GM12801 (cell line): ENCODE results near the gene ANKRD33.

Source experiments
- CTCF ChIP-seq: IDR thresholded peaks from one replicate; pipeline ENCODE4 v1.5.1; 2011; ENCODE audit warnings: control low read depth; ENCODE audit not compliant: insufficient read length; ENCODE audit errors: extremely low read depth

The ANKRD33 gene

DNA sequence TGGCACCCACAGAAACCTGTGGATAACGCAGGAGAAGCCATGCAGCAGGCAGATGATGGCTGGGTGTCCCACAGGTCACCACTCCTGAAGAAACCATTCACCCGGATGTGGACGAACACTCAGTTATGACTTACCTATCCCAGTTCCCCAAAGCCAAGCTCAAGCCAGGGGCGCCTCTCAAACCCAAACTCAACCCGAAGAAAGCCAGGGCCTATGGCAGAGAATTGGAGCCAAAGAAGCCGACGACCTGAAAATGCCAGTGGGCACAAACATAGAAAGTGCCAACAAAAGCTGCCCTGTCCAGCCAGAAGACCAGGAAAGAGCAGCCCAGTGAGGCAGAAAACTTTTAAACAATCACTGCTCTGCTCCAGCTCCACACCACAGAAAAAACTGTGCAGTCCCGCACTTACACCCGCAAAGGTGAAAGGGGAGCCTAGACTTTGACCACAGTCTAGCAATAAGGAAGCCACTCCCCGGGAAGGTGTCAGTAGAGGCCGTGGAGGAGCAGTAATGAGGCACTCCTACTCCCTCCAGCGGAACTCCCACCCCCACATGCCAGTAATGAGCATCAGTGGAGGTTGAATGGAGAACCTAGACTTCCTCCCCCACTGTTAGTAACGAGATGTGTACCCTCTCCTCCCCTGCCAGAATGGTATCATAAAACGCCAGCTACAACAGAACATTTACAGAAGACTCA lies 13.4 kb downstream of the ANKRD33 start:
- no peak for TF ChIP-seq CTCF

GRCh38 chr12:51901881-51902280 lies 14.0 kb downstream of the ANKRD33 start:
- TF ChIP-seq CTCF: no peak

DNA sequence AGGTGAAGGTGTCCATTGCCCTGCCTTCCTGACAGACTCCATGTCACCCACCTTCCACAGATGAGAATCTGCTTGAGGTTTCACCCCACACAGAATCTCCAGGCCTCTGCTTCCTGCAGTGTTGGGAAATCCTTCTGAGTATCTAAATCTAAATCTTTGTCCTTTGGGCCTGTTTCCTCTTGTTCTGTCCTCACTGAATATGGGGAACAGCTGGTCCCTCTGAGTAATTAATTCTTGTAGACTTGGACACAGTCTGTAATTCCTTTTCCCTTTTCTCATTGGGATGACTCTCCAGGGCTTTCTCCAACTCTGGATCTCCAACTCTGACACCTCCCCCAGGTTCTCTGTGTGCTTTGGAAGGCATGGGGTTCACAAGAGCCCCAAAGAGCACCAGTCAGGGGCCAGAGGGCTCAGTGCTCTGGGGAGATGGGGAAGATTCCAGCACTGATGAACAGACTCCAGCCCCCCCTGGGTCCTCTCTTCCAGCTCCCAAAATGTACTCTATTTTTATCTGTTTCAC lies 17.1 kb downstream of the ANKRD33 start:
- no peak for TF ChIP-seq CTCF

DNA sequence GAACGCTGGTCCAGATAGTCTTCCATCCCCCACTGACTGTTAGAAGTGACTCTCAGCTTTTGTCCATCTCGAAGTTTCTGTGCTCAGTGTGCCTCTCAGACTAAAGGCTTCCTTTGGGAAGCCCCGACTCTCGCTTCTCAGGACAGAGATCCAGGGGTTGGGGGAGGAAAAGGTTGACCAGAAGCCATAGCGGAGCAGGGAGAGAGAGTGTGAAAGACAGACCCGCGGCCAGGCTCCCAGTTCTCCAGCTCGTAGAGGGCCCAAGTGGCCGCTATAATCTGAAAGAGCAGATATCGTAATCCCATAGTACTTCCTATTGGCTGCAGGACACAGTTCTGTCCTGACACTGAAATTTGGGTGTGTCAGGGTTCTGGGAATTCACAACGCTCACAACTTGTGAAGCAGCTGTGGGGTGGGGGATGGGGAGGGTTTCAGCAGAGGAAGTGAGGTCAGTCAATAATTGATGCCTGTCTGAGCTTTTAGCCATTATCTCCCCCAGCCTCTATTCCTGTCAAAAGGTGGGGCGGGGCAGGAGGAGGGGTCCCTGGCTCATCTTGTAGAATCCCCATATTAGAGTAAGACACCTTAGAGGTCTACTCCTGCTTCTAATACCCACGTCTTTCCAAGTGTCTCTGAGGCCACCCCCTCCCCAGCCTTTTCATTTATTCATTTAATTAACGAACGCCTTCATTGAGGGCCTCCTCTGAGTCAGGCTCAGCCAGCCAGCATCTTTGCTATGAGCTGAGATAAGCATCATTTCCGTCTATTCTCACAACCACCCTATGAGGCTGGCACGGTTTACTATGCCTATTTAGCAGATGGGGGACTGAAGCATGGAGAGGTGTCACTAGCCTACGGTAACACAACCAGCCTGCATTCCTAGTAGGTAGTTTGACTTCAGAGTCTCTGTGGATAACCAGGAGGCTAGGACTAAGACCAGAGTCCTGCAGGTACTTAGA lies 17.8 kb downstream of the ANKRD33 start:
- no peak for TF ChIP-seq CTCF

GRCh38 chr12:51906430-51907082 lies 18.7 kb downstream of the ANKRD33 start:
- no peak for TF ChIP-seq CTCF

DNA sequence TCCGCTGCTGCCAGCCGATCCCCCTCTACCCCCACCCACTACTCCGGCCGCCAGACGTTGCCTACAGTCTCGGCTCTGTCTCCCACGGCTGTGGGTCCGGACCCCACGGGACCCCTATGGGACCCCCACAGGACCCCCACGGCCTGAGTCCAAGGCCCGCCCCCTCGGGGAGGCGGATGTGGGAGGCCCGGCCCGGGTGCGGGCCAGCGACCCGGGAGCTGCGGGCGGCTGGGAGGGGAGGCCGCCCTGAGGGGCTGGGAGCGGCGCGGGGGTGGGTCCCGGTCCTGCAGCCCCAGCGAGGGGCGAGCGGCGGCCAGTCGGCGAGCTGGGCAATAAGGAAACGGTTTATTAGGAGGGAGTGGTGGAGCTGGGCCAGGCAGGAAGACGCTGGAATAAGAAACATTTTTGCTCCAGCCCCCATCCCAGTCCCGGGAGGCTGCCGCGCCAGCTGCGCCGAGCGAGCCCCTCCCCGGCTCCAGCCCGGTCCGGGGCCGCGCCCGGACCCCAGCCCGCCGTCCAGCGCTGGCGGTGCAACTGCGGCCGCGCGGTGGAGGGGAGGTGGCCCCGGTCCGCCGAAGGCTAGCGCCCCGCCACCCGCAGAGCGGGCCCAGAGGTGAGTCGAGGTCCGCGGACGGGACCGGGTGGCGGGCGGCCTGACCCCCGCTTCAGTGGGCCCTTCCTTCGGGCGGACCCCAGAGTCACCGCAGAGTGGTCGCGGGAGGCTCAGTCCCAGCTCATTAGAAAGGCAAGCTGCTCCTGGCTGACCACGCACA lies 19.4 kb downstream of the ANKRD33 start, which contains the start of gene ACVRL1:
TSS of gene ACVRL1 (plus strand) at position 422 of the 773 bp plus-strand sequence. CDS start 4,971 bp downstream, outside the sequence.
- no peak for TF ChIP-seq CTCF
